SK-N-SH (cell line): Measurements from ENCODE around the gene NT5C. TPM values are rescaled to one million over a fixed set of nuclear protein-coding genes. Genes with fewer than 3 reads are reported as not detected.

ENCODE experiments used
- CTCF ChIA-PET: fragments of 300-600, 350-600 bp; formaldehyde crosslinking; extraction: SDS; loops from one replicate; lab custom pipeline; 2021; lab: Yijun Ruan, JAX
- POLR2A ChIA-PET: fragments of 350-600 bp; sonication (Branson Sonifier 250); formaldehyde crosslinking; extraction: SDS; loops from one replicate; lab custom pipeline; 2020; ENCODE audit warnings: antibody characterized with exemption, inconsistent platforms; lab: Yijun Ruan, JAX
- DNase-seq: peaks from one replicate; pipeline ENCODE4 v3.0.0; 2012
- H2AFZ ChIP-seq: fragments of 200-600 bp; sonication (generic); 2 replicates; pipeline ENCODE4 v1.8.1; 2016; ENCODE audit warnings: antibody characterized with exemption, mild to moderate bottlenecking, low read depth
- H3F3A ChIP-seq: fragments of 200-600 bp; sonication (generic); replicated peaks from 2 replicates; pipeline ENCODE3; 2016; ENCODE audit warnings: antibody characterized with exemption, mild to moderate bottlenecking; ENCODE audit not compliant: insufficient read depth
- H3K27ac ChIP-seq, 2 experiments: fragments of 200-500 bp in 1 of 2; fragments of 200-600 bp in 1 of 2; sonication (Bioruptor generic) in 1 of 2; sonication (generic), shearing (Covaris generic) in 1 of 2; 2 replicates each; pipeline versions ENCODE4 v1.5.1 to v1.6.1; 2014 to 2016; ENCODE audit warnings: low read depth in 2 of 2, inconsistent platforms in 1 of 2, low read length in 1 of 2, mild to moderate bottlenecking in 1 of 2, mixed read lengths in 1 of 2
- H3K27me3 ChIP-seq: fragments of 200-600 bp; sonication (generic), shearing (Covaris generic); 2 replicates; pipeline ENCODE4 v1.6.1; 2016; ENCODE audit warnings: mixed run types; ENCODE audit not compliant: insufficient read depth
- H3K36me3 ChIP-seq, 2 experiments: fragments of 200-500 bp in 1 of 2; fragments of 200-600 bp in 1 of 2; sonication (Bioruptor generic) in 1 of 2; sonication (generic) in 1 of 2; replicated peaks in 1 of 2; 2 replicates each; pipeline versions ENCODE3 to v1.5.1; 2014 to 2016; ENCODE audit warnings: low read length in 1 of 2, mild to moderate bottlenecking in 1 of 2; ENCODE audit not compliant: insufficient read depth in 2 of 2, control insufficient read depth in 1 of 2
- H3K4me1 ChIP-seq, 2 experiments: fragments of 200-500 bp in 1 of 2; fragments of 200-600 bp in 1 of 2; sonication (Bioruptor generic) in 1 of 2; sonication (generic), shearing (Covaris generic) in 1 of 2; 2 replicates each; pipeline versions ENCODE4 v1.5.1 to v1.6.1; 2014 to 2016; ENCODE audit warnings: low read depth in 1 of 2, low read length in 1 of 2, mixed run types in 1 of 2; ENCODE audit not compliant: insufficient read depth in 2 of 2, control insufficient read depth in 1 of 2
- H3K4me2 ChIP-seq: fragments of 200-600 bp; sonication (generic), shearing (Covaris generic); 2 replicates; pipeline ENCODE4 v1.6.1; 2017; ENCODE audit warnings: mixed run types
- H3K4me3 ChIP-seq, 2 experiments: fragments of 200-500 bp in 1 of 2; fragments of 200-600 bp in 1 of 2; sonication (Bioruptor generic) in 1 of 2; sonication (generic), shearing (Covaris generic) in 1 of 2; 2 replicates each; pipeline versions ENCODE4 v1.5.1 to v1.8.1; 2014 to 2016; ENCODE audit warnings: low read depth in 2 of 2, inconsistent platforms in 1 of 2, low read length in 1 of 2, mild to moderate bottlenecking in 1 of 2, mixed read lengths in 1 of 2, moderate library complexity in 1 of 2
- H3K79me2 ChIP-seq: fragments of 200-600 bp; sonication (generic); 2 replicates; pipeline ENCODE4 v1.8.1; 2017; ENCODE audit warnings: mild to moderate bottlenecking; ENCODE audit not compliant: insufficient read depth
- H3K9ac ChIP-seq: fragments of 200-600 bp; sonication (generic); 2 replicates; pipeline ENCODE4 v1.6.1; 2017; ENCODE audit warnings: mixed run types
- H3K9me2 ChIP-seq: fragments of 200-600 bp; sonication (generic); 2 replicates; pipeline ENCODE4 v1.6.1; 2017; ENCODE audit warnings: mixed run types
- H3K9me3 ChIP-seq: fragments of 200-600 bp; sonication (generic); 2 replicates; pipeline ENCODE4 v1.6.1; 2017; ENCODE audit warnings: mixed run types, mild to moderate bottlenecking, moderate library complexity
- H4K20me1 ChIP-seq: fragments of 200-600 bp; sonication (generic); 2 replicates; pipeline ENCODE4 v1.6.1; 2017; ENCODE audit warnings: mild to moderate bottlenecking, mixed run types; ENCODE audit not compliant: insufficient read depth
- CTCF ChIP-seq: fragments of 200-600 bp; sonication (generic); IDR thresholded peaks from 2 replicates; pipeline ENCODE4 v1.6.1; 2017; ENCODE audit warnings: antibody characterized with exemption, mild to moderate bottlenecking, moderate library complexity
- ELF1 ChIP-seq: IDR thresholded peaks from 2 replicates; pipeline ENCODE4 v1.4.0; 2012
- FOXJ3 ChIP-seq: sonication (generic); formaldehyde crosslinking; IDR thresholded peaks from 2 replicates; pipeline ENCODE4 v1.5.1; 2020; ENCODE audit warnings: mild to moderate bottlenecking, missing genetic modification reagents
- FOXM1 ChIP-seq: IDR thresholded peaks from 2 replicates; pipeline ENCODE4 v1.4.0; 2012; ENCODE audit warnings: low read depth, mild to moderate bottlenecking
- GABPA ChIP-seq: IDR thresholded peaks from 2 replicates; pipeline ENCODE4 v1.4.0; 2012; ENCODE audit warnings: low read depth, mild to moderate bottlenecking
- GATA2 ChIP-seq: sonication (generic); formaldehyde crosslinking; IDR thresholded peaks from 2 replicates; pipeline ENCODE4 v1.5.0; 2020; ENCODE audit warnings: mild to moderate bottlenecking, missing genetic modification reagents
- MEF2A ChIP-seq: IDR thresholded peaks from 2 replicates; pipeline ENCODE4 v1.4.0; 2012; ENCODE audit warnings: low read depth, borderline replicate concordance
- NFIC ChIP-seq: IDR thresholded peaks from 2 replicates; pipeline ENCODE4 v1.4.0; 2012; ENCODE audit warnings: borderline replicate concordance
- POLR2AphosphoS5 ChIP-seq: IDR thresholded peaks from 2 replicates; pipeline ENCODE4 v1.6.1; 2012; ENCODE audit warnings: low read depth, low read length
- RCOR1 ChIP-seq: fragments of 150-350 bp; IDR thresholded peaks from 2 replicates; pipeline ENCODE4 v1.6.1; 2017; ENCODE audit warnings: antibody characterized with exemption, low read length
- RFX5 ChIP-seq: IDR thresholded peaks from 2 replicates; pipeline ENCODE4 v1.6.1; 2012; ENCODE audit warnings: mild to moderate bottlenecking, improper control_type of control experiment, low read length
- USF2 ChIP-seq: fragments of 150-350 bp; IDR thresholded peaks from 2 replicates; pipeline ENCODE4 v1.6.1; 2017; ENCODE audit warnings: antibody characterized with exemption, low read length, low read depth, borderline replicate concordance
- YY1 ChIP-seq: IDR thresholded peaks from 2 replicates; pipeline ENCODE4 v1.4.0; 2012; ENCODE audit warnings: low read depth, mild to moderate bottlenecking
- WGBS: methylation state at CpG from one replicate; pipeline ENCODE4 v1.1.6; 2017; ENCODE audit warnings: low lambda C conversion rate; 5-methylcytosine and 5-hydroxymethylcytosine counted together
- polyA plus RNA-seq, 3 experiments: library from polyadenylated mRNA; depleted of rRNA; stranded (reverse); fragments of >200 nt; gene quantifications; 2 replicates each; pipeline ENCODE4 v1.2.3, GENCODE V29; 2012
- TF ChIP-seq, protein P1 (sequence below): IDR thresholded peaks from 2 replicates; pipeline ENCODE4 v1.4.0; 2012; ENCODE audit warnings: low read depth
- TF ChIP-seq, protein P2 (sequence below): fragments of 150-350 bp; IDR thresholded peaks from 2 replicates; pipeline ENCODE4 v1.6.1; 2016; ENCODE audit warnings: mild to moderate bottlenecking, low read depth, low read length
- TF ChIP-seq, protein P3 (sequence below): IDR thresholded peaks from 2 replicates; pipeline ENCODE4; 2012

NT5C gene
- polyA plus RNA-seq, 1 of the 3 experiments (the other 2 are of a cell fraction): 111 TPM

DNA sequence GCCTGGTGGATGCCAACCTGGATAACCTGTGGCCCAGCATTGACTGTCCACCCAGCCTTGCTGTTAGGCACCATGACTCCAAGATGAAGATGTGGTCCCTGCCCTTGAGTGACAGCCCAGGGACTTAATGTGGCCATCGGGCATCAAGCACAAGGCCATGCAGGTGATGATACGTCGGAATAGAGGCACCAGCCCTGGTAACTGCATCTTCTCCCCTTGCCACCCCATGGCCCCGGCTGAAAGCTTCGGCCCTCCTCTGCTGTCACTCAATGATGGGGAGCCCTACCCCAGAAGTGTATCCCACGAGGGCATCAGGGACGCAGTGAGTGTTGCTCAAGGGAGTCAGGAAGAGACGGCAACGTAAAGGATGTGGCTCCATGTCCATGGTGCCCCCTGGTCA is 2.0 kb downstream of the NT5C start:
- Histone ChIP-seq H3K9me3 (no peaks in the 10 kb centered on the region), H3F3A (peaks cover 25% of the 10 kb centered on the region), H3K27me3 (no peaks in the 10 kb centered on the region), H3K9ac (no peak overlapping the region), H3K9me2 (no peaks in the 10 kb centered on the region), H3K4me1 (peaks cover 5 to 19% of the 10 kb centered on the region in 2 experiments; a peak in 2 of 4 replicates), H3K36me3 (peaks cover 7 to 17% of the 10 kb centered on the region in 2 experiments), H3K79me2 (peaks cover 25% of the 10 kb centered on the region; the same call in 1 of the 2 replicates), H3K4me2 (peak overlapping the region; percentile 96; the same call in 1 of the 2 replicates), H2AFZ (no peak overlapping the region), H4K20me1 (peaks cover 9% of the 10 kb centered on the region; the same call in 1 of the 2 replicates), H3K27ac (no peak overlapping the region), H3K4me3 (no peak overlapping the region)
- TF ChIP-seq POLR2AphosphoS5 (no peak), RFX5 (no peak), MEF2A (no peak), GABPA (no peak), RCOR1 (no peak), ELF1 (no peak)
- TF ChIP-seq, protein P1, sequence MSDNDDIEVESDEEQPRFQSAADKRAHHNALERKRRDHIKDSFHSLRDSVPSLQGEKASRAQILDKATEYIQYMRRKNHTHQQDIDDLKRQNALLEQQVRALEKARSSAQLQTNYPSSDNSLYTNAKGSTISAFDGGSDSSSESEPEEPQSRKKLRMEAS: no peak
- TF ChIP-seq, protein P2, sequence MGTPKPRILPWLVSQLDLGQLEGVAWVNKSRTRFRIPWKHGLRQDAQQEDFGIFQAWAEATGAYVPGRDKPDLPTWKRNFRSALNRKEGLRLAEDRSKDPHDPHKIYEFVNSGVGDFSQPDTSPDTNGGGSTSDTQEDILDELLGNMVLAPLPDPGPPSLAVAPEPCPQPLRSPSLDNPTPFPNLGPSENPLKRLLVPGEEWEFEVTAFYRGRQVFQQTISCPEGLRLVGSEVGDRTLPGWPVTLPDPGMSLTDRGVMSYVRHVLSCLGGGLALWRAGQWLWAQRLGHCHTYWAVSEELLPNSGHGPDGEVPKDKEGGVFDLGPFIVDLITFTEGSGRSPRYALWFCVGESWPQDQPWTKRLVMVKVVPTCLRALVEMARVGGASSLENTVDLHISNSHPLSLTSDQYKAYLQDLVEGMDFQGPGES: no peak
- DNase-seq: no peak
- POLR2A ChIA-PET: interaction anchor here (1.0 to 2.4 kb wide), 3 partner anchors 15 to 24 kb away, joined by 3 to 22 read pairs (median 8); partner anchors contain the start of gene ARMC7
- 90% methylated on average over 9 of the region's 9 CpGs for WGBS
- CTCF ChIA-PET: interaction anchor here (0.8 to 19.6 kb wide), 16 partner anchors 8 to 206 kb away, joined by 3 to 422 read pairs (median 13); partner anchors contain the start of genes ARMC7, ATP5PD, KCTD2 and MRPL58

DNA sequence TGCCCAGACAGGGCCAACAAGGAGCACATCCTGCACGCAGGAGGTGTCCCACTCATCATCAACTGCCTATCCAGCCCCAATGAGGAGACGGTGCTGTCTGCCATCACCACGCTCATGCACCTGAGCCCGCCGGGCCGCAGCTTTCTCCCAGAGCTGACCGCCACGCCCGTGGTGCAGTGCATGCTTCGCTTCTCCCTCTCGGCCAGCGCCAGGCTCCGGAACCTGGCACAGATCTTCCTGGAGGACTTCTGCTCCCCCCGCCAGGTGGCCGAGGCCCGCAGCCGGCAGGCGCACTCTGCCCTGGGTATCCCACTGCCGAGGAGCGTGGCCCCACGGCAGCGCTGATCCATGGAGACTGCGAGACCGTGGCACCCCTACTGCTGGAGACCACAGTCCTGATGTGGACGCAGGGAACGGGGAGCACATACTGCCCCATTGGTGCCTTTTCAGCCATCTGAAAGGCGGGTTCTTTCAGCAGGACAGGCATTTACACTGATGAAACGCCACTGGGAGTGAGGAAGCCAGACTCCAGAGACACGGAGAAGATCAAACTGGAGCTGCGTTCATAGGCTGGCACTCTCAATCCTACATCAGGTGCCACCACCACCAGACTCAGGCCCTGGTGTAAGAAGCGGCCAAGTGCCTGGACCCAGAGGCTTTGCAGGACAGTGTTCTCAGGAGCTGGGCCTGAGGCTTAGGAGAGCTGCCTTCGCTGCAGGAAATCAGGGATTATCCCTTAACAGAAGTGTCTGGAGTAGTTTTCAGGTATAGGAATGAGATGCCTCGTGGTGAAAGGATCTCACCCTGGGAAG is 2.6 kb downstream of the NT5C start:
- Histone ChIP-seq H4K20me1 (peaks cover 9% of the 10 kb centered on the region; the same call in 1 of the 2 replicates), H3K27me3 (no peaks in the 10 kb centered on the region), H3K27ac (no peak overlapping the region), H3K9ac (no peak overlapping the region), H3F3A (peaks cover 24% of the 10 kb centered on the region), H3K4me2 (no peak overlapping the region), H3K9me3 (no peaks in the 10 kb centered on the region), H3K9me2 (no peaks in the 10 kb centered on the region), H3K4me3 (no peak overlapping the region), H3K79me2 (peaks cover 25% of the 10 kb centered on the region; the same call in 1 of the 2 replicates), H2AFZ (no peak overlapping the region), H3K36me3 (peaks cover 5 to 17% of the 10 kb centered on the region in 2 experiments), H3K4me1 (peaks cover 9 to 23% of the 10 kb centered on the region in 2 experiments; a peak in 2 of 4 replicates)
- DNase-seq: no peak
- CTCF ChIA-PET: interaction anchor here (0.9 to 19.6 kb wide), 9 partner anchors 14 to 205 kb away, joined by 3 to 422 read pairs (median 9); partner anchors contain the start of genes ARMC7, ATP5PD, KCTD2 and OTOP2
- POLR2A ChIA-PET: interaction anchor here (1.5 to 2.4 kb wide), 2 partner anchors 19 to 21 kb away, joined by 6 to 8 read pairs; partner anchors contain the start of gene ARMC7
- TF ChIP-seq NFIC (no peak), GATA2 (CRISPR knock-in tag) (no peak), YY1 (no peak), FOXJ3 (CRISPR knock-in tag) (no peak), MEF2A (no peak), FOXM1 (no peak), RCOR1 (no peak), RFX5 (no peak), USF2 (no peak), CTCF (no peak), GABPA (no peak), ELF1 (no peak)
- TF ChIP-seq, protein P3, sequence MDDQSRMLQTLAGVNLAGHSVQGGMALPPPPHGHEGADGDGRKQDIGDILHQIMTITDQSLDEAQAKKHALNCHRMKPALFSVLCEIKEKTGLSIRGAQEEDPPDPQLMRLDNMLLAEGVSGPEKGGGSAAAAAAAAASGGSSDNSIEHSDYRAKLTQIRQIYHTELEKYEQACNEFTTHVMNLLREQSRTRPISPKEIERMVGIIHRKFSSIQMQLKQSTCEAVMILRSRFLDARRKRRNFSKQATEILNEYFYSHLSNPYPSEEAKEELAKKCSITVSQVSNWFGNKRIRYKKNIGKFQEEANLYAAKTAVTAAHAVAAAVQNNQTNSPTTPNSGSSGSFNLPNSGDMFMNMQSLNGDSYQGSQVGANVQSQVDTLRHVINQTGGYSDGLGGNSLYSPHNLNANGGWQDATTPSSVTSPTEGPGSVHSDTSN: no peak
- TF ChIP-seq, protein P1: no peak
- 99% methylated on average over 26 of the region's 33 CpGs for WGBS
